Osteocyte (in vitro differentiated cells): ENCODE data around the gene FBF1. TPM values are rescaled to one million over a fixed set of nuclear protein-coding genes. Genes with fewer than 3 reads are reported as not detected.

Experiments
- DNase-seq: peaks from one replicate; pipeline ENCODE4 v3.0.0; 2021; ENCODE audit warnings: mixed read lengths; ENCODE audit not compliant: unreplicated experiment; ENCODE audit errors: extremely low spot score
- H3K27ac Mint-ChIP-seq: one replicate; pipeline ENCODE4 v1.8.0; 2021; ENCODE audit warnings: mild to moderate bottlenecking, mixed read lengths; ENCODE audit not compliant: unreplicated experiment
- H3K27me3 Mint-ChIP-seq: one replicate; pipeline ENCODE4 v1.8.0; 2021; ENCODE audit warnings: mixed read lengths; ENCODE audit not compliant: unreplicated experiment
- H3K36me3 Mint-ChIP-seq: one replicate; pipeline ENCODE4 v1.8.0; 2021; ENCODE audit warnings: mixed read lengths; ENCODE audit not compliant: unreplicated experiment
- H3K4me1 Mint-ChIP-seq: one replicate; pipeline ENCODE4 v1.8.0; 2021; ENCODE audit warnings: mixed read lengths; ENCODE audit not compliant: unreplicated experiment
- H3K4me3 Mint-ChIP-seq: one replicate; pipeline ENCODE4 v1.8.0; 2021; ENCODE audit warnings: mild to moderate bottlenecking, moderate library complexity, mixed read lengths; ENCODE audit not compliant: unreplicated experiment
- H3K9me3 Mint-ChIP-seq: one replicate; pipeline ENCODE4 v1.8.0; 2021; ENCODE audit warnings: mixed read lengths; ENCODE audit not compliant: unreplicated experiment
- total RNA-seq: library from RNA; stranded (reverse); gene quantifications from 2 replicates; pipeline ENCODE4 v1.2.1, GENCODE V29; 2021
- TF ChIP-seq, protein P1 (sequence below): fragments of 200-600 bp; sonication (generic); IDR thresholded peaks from 2 replicates; pipeline ENCODE4 v1.5.0; 2021; ENCODE audit warnings: antibody characterized with exemption, mild to moderate bottlenecking, moderate library complexity

FBF1 gene
- total RNA-seq, 1 donor from 2014 or later = 14.8 TPM

GRCh38 chr17:75864448-75864871 is 76.4 kb downstream of the FBF1 start:
- Mint-ChIP-seq H3K36me3 (no peaks in the 10 kb centered on the region), H3K27ac (peak overlapping the region; percentile 97), H3K9me3 (no peaks in the 10 kb centered on the region), H3K27me3 (no peaks in the 10 kb centered on the region), H3K4me1 (peaks cover 27% of the 10 kb centered on the region), H3K4me3 (no peak overlapping the region)
- TF ChIP-seq, protein P1, sequence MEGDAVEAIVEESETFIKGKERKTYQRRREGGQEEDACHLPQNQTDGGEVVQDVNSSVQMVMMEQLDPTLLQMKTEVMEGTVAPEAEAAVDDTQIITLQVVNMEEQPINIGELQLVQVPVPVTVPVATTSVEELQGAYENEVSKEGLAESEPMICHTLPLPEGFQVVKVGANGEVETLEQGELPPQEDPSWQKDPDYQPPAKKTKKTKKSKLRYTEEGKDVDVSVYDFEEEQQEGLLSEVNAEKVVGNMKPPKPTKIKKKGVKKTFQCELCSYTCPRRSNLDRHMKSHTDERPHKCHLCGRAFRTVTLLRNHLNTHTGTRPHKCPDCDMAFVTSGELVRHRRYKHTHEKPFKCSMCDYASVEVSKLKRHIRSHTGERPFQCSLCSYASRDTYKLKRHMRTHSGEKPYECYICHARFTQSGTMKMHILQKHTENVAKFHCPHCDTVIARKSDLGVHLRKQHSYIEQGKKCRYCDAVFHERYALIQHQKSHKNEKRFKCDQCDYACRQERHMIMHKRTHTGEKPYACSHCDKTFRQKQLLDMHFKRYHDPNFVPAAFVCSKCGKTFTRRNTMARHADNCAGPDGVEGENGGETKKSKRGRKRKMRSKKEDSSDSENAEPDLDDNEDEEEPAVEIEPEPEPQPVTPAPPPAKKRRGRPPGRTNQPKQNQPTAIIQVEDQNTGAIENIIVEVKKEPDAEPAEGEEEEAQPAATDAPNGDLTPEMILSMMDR = no peak
- peak; percentile 93 for DNase-seq

- no peaks in the 10 kb centered on the region for H3K27me3 Mint-ChIP-seq
- no peaks in the 10 kb centered on the region for H3K36me3 Mint-ChIP-seq
- no peaks in the 10 kb centered on the region for H3K9me3 Mint-ChIP-seq
- H3K4me3 Mint-ChIP-seq = no peak overlapping the region
- peaks cover 20% of the 10 kb centered on the region for H3K4me1 Mint-ChIP-seq
- H3K27ac Mint-ChIP-seq = no peak overlapping the region
- TF ChIP-seq, protein P1 = no peak
- no peak for DNase-seq
These were observed 78.9 kb downstream of the FBF1 start for GRCh38 chr17:75861927-75862317.

Other genes with a start within 250 kb of the FBF1 start
- 460 and 524 TPM in 2 replicates for gene ITGB4, start 219.6 kb downstream of the FBF1 start, total RNA-seq
- gene GALK1, start 175.8 kb downstream of the FBF1 start, total RNA-seq = 30.3 and 31.2 TPM in 2 replicates
- 35.1 and 38.2 TPM in 2 replicates for gene UNK, start 156.2 kb downstream of the FBF1 start, total RNA-seq
- 3.3 and 3.6 TPM in 2 replicates for gene UNC13D, start 96.6 kb downstream of the FBF1 start, total RNA-seq
- 83.1 and 88.2 TPM in 2 replicates for gene WBP2, start 85.7 kb downstream of the FBF1 start, total RNA-seq
- 33.3 and 40.2 TPM in 2 replicates for gene TRIM47, start 62.5 kb downstream of the FBF1 start, total RNA-seq
- 26.3 and 26.9 TPM in 2 replicates for gene TRIM65, start 44.1 kb downstream of the FBF1 start, total RNA-seq
- 71.1 and 73.6 TPM in 2 replicates for gene MRPL38, start 36.2 kb downstream of the FBF1 start, total RNA-seq
- gene ACOX1, start 38.1 kb upstream of the FBF1 start, total RNA-seq = 48.0 and 53.4 TPM in 2 replicates
- 23.7 and 25.2 TPM in 2 replicates for gene TEN1, start 38.2 kb upstream of the FBF1 start, total RNA-seq
- 8.3 and 9.6 TPM in 2 replicates for gene CDK3, start 59.8 kb upstream of the FBF1 start, total RNA-seq
- gene EVPL, start 86.3 kb upstream of the FBF1 start, total RNA-seq = not detected in 2 replicates
- gene SRP68, start 131.5 kb upstream of the FBF1 start, total RNA-seq = 73.7 and 74.7 TPM in 2 replicates
- not detected in 2 replicates for gene GALR2, start 133.7 kb upstream of the FBF1 start, total RNA-seq
- gene ZACN, start 138.1 kb upstream of the FBF1 start, total RNA-seq = not detected in 2 replicates
- 158 and 164 TPM in 2 replicates for gene EXOC7, start 162.7 kb upstream of the FBF1 start, total RNA-seq
- gene FOXJ1, start 200.2 kb upstream of the FBF1 start, total RNA-seq = 0.13 TPM in 2 replicates